Measurements from ENCODE around the gene SMARCB1. TPM values are rescaled to one million over a fixed set of nuclear protein-coding genes. Genes with fewer than 3 reads are reported as not detected.
A peak's percentile ranks its signal among the peaks of the same experiment; 100 is the strongest.

SMARCB1 gene
- polyA plus RNA-seq, 1 of the 3 experiments (the other 2 are of a cell fraction): 215 TPM

DNA sequence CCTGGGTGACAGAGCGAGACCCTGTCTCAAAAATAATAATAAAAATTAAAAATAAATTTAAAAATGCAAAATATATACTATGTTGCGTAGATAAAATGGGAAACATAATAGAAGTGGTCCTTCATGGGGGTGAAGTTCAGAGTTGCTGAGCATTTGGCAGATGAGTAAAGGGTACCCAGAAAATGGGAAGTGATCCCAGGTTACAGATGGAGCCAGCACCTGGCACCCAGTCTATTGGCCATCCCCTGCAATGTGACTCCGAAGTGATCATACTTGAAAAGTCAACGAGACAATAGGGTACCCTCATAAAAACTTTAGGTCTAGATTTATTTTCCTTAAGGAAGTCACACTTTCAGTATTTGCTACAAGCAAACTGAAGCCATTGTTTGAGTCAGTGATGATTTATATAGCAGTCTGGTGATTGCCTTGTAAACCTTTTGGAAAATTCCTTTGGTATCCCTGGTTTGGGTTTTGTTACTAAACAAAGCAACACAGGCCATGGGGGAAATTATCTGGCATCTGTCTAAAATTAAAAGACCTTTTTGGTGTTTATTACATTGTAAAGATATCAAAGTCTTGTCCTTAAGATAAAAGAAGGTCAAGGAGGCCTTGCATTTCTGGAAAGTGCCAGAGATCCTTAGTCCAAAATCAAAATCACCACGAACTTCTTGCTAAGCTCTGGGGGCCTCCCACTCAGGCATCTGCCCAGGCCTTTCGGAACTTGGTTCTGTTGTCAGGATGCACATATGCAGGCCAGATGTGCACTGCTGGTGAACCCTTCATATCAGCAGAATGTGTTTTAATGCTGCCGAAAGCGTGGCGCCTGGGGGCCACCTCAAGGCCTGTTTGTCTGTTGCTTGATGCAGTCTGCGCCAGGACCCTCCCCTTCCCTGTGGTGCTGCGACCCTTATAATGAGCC is 4.3 kb downstream of the SMARCB1 start:
- no peaks in the 10 kb centered on the region for H3K9me3 ChIP-seq
- H3K79me2 ChIP-seq (ENCODE audit: insufficient read depth): peaks cover 73% of the 10 kb centered on the region
- ChIA-PET POLR2A (no interaction called here), CTCF (interaction anchor here (1.4 to 5.3 kb wide), 4 partner anchors 17 to 58 kb away, joined by 3 to 36 read pairs (median 16); partner anchors contain the start of gene CHCHD10)
- H3K9ac ChIP-seq: no peak overlapping the region
- peaks cover 3% of the 10 kb centered on the region for H3F3A ChIP-seq (replicated peaks; ENCODE audit: insufficient read depth)
- no peaks in the 10 kb centered on the region for H3K27me3 ChIP-seq (ENCODE audit: insufficient read depth)
- 59% methylated on average over 11 of the region's 11 CpGs for WGBS (ENCODE audit: low lambda C conversion rate)
- H2AFZ ChIP-seq (ENCODE audit: low read depth): no peak overlapping the region
- H3K4me2 ChIP-seq: no peak overlapping the region
- DNase-seq: peak; percentile 79
- H3K4me3 ChIP-seq (ENCODE audit: low read depth in 2 of 2, low read length in 1 of 2): no peak overlapping the region
- H3K36me3 ChIP-seq (replicated peaks in 1 of 2; ENCODE audit: control insufficient read depth in 1 of 2, insufficient read depth in 2 of 2, low read length in 1 of 2): peaks cover 20 to 31% of the 10 kb centered on the region in 2 experiments
- peak overlapping the region in 1 of 2 experiments; percentile 78; a peak in 2 of 4 replicates for H3K27ac ChIP-seq (ENCODE audit: low read depth in 2 of 2, low read length in 1 of 2)
- H3K9me2 ChIP-seq: no peaks in the 10 kb centered on the region
- H3K4me1 ChIP-seq (ENCODE audit: control insufficient read depth in 1 of 2, insufficient read depth in 2 of 2, low read depth in 1 of 2, low read length in 1 of 2): peaks cover 0 to 44% of the 10 kb centered on the region in 2 experiments; a peak in 2 of 4 replicates
- H4K20me1 ChIP-seq (ENCODE audit: insufficient read depth): peaks cover 56% of the 10 kb centered on the region
- TF ChIP-seq JUND (IDR thresholded peaks at IDR 0.05) (no peak), PBX3 (IDR thresholded peaks at IDR 0.05) (no peak), TAF1 (IDR thresholded peaks at IDR 0.05; ENCODE audit: borderline replicate concordance, low read depth, low read length) (no peak), EZH2phosphoT487 (IDR thresholded peaks at IDR 0.05; ENCODE audit: borderline replicate concordance, low read depth) (no peak), USF1 (IDR thresholded peaks at IDR 0.05; ENCODE audit: borderline replicate concordance, low read depth) (no peak), FOSL2 (IDR thresholded peaks at IDR 0.05; ENCODE audit: borderline replicate concordance, low read depth) (no peak), EP300 (IDR thresholded peaks at IDR 0.05; ENCODE audit: borderline replicate concordance in 1 of 2, low read depth in 1 of 2, low read length in 1 of 2) (no peak), TCF12 (IDR thresholded peaks at IDR 0.05) (peak; percentile 78), GATA2 (CRISPR knock-in tag; IDR thresholded peaks at IDR 0.05) (peak; percentile 58), MEF2A (IDR thresholded peaks at IDR 0.05; ENCODE audit: borderline replicate concordance, low read depth) (no peak), NRF1 (IDR thresholded peaks at IDR 0.05; ENCODE audit: low read depth, low read length) (no peak), CHD2 (IDR thresholded peaks at IDR 0.05; ENCODE audit: low read length, partially characterized antibody) (peak; percentile 72), NFIC (IDR thresholded peaks at IDR 0.05; ENCODE audit: borderline replicate concordance) (no peak), GABPA (IDR thresholded peaks at IDR 0.05; ENCODE audit: low read depth) (no peak), RAD21 (IDR thresholded peaks at IDR 0.05; ENCODE audit: low read length) (no peak), FOXM1 (IDR thresholded peaks at IDR 0.05; ENCODE audit: low read depth) (no peak), ZBTB33 (IDR thresholded peaks at IDR 0.05; ENCODE audit: borderline replicate concordance, low read depth) (no peak), SIN3A (IDR thresholded peaks at IDR 0.05; ENCODE audit: borderline replicate concordance, low read depth, low read length) (no peak), IRF3 (IDR thresholded peaks at IDR 0.05; ENCODE audit: low read depth, low read length) (no peak), RCOR1 (IDR thresholded peaks at IDR 0.05; ENCODE audit: low read length) (peak; percentile 78), RFX5 (IDR thresholded peaks at IDR 0.05; ENCODE audit: low read length) (no peak), FOXJ3 (CRISPR knock-in tag; IDR thresholded peaks at IDR 0.05) (peak; percentile 45; the same call in 1 of the 2 replicates), TEAD4 (IDR thresholded peaks at IDR 0.05; ENCODE audit: borderline replicate concordance, insufficient read depth) (no peak)
- TF ChIP-seq, protein P1, sequence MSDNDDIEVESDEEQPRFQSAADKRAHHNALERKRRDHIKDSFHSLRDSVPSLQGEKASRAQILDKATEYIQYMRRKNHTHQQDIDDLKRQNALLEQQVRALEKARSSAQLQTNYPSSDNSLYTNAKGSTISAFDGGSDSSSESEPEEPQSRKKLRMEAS (IDR thresholded peaks at IDR 0.05; ENCODE audit: low read depth): no peak
- TF ChIP-seq, protein P2, sequence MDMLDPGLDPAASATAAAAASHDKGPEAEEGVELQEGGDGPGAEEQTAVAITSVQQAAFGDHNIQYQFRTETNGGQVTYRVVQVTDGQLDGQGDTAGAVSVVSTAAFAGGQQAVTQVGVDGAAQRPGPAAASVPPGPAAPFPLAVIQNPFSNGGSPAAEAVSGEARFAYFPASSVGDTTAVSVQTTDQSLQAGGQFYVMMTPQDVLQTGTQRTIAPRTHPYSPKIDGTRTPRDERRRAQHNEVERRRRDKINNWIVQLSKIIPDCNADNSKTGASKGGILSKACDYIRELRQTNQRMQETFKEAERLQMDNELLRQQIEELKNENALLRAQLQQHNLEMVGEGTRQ (IDR thresholded peaks at IDR 0.05; ENCODE audit: borderline replicate concordance, low read depth, low read length): no peak

Data from SK-N-SH (cell line).